ENCODE results near the gene CEP63. TPM values are rescaled to one million over a fixed set of nuclear protein-coding genes. Genes with fewer than 3 reads are reported as not detected.
"Not testable (repeated sequence)": the region's sequence is repeated elsewhere in the genome, so short reads cannot be mapped to it uniquely, and the experiment has no call there.

CEP63 gene
- total RNA-seq, 2 experiments from 2014 or later, result 25.3 to 27.0 TPM

- no peak for DNase-seq
- H3K36me3 Mint-ChIP-seq (ENCODE audit: low read depth), result peaks cover 14% of the 10 kb centered on the region
These were observed 81.7 kb downstream of the CEP63 start for GRCh38 chr3:134567605-134568004.

GRCh38 chr3:134568790-134569189 lies 82.9 kb downstream of the CEP63 start:
- TF ChIP-seq, protein P1, sequence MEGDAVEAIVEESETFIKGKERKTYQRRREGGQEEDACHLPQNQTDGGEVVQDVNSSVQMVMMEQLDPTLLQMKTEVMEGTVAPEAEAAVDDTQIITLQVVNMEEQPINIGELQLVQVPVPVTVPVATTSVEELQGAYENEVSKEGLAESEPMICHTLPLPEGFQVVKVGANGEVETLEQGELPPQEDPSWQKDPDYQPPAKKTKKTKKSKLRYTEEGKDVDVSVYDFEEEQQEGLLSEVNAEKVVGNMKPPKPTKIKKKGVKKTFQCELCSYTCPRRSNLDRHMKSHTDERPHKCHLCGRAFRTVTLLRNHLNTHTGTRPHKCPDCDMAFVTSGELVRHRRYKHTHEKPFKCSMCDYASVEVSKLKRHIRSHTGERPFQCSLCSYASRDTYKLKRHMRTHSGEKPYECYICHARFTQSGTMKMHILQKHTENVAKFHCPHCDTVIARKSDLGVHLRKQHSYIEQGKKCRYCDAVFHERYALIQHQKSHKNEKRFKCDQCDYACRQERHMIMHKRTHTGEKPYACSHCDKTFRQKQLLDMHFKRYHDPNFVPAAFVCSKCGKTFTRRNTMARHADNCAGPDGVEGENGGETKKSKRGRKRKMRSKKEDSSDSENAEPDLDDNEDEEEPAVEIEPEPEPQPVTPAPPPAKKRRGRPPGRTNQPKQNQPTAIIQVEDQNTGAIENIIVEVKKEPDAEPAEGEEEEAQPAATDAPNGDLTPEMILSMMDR (IDR thresholded peaks at IDR 0.05), result no peak

More at GRCh38 chr3:134567605-134568004, 81.7 kb downstream of the CEP63 start:
- no peak for ATAC-seq
- ChIA-PET CTCF (no interaction called here), POLR2A (no interaction called here)
- intact Hi-C loops (cut with micrococcal nuclease), result no loop called here
- no peak overlapping the region for H3K27ac Mint-ChIP-seq
- peaks cover 14% of the 10 kb centered on the region for H3K9me3 Mint-ChIP-seq
- H3K27me3 Mint-ChIP-seq, result no peaks in the 10 kb centered on the region
- H3K4me3 Mint-ChIP-seq, result no peak overlapping the region
- no peaks in the 10 kb centered on the region for H3K4me1 Mint-ChIP-seq (ENCODE audit: low read depth)
- TF ChIP-seq, protein P1 (IDR thresholded peaks at IDR 0.05), result no peak

DNA sequence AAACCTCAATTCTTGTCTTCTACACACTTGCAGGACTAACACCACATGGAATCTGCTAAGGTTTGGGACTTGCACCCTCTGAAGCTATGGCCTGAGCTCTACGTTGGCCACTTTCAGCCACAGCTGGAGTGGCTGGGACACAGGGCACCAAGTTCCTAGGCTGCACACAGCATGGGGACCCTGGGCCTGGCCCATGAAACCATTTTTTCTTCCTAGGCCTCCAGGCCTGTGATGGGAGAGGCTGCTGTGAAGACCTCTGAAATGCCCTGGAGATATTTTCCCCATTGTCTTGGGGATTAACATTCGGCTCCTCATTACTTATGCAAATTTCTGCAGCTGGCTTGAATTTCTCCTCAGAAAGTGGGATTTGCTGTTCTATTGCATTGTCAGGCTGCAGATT lies 84.0 kb downstream of the CEP63 start:
- POLR2A ChIA-PET; H3K27ac Mint-ChIP-seq; intact Hi-C loops (cut with micrococcal nuclease); H3K36me3 Mint-ChIP-seq (ENCODE audit: low read depth); H3K27me3 Mint-ChIP-seq; H3K4me1 Mint-ChIP-seq (ENCODE audit: low read depth); DNase-seq; ATAC-seq; CTCF ChIA-PET; H3K4me3 Mint-ChIP-seq: not testable (repeated sequence)
- H3K9me3 Mint-ChIP-seq, result peaks cover 14% of the 10 kb centered on the region

More at GRCh38 chr3:134568790-134569189, 82.9 kb downstream of the CEP63 start:
- POLR2A ChIA-PET, result no interaction called here
- H3K9me3 Mint-ChIP-seq, result peaks cover 14% of the 10 kb centered on the region
- no peak overlapping the region for H3K27ac Mint-ChIP-seq
- H3K36me3 Mint-ChIP-seq (ENCODE audit: low read depth), result peaks cover 5% of the 10 kb centered on the region
- ATAC-seq, result no peak
- intact Hi-C loops (cut with micrococcal nuclease), result no loop called here
- H3K27me3 Mint-ChIP-seq, result no peaks in the 10 kb centered on the region
- CTCF ChIA-PET, result no interaction called here
- no peak overlapping the region for H3K4me3 Mint-ChIP-seq
- no peak for DNase-seq
- H3K4me1 Mint-ChIP-seq (ENCODE audit: low read depth), result no peaks in the 10 kb centered on the region

- DNase-seq (no peak), ATAC-seq (no peak)
- intact Hi-C loops (cut with micrococcal nuclease), result no loop called here
- H3K36me3 Mint-ChIP-seq (ENCODE audit: low read depth), result no peaks in the 10 kb centered on the region
- TF ChIP-seq, protein P1 (IDR thresholded peaks at IDR 0.05), result no peak
- no peaks in the 10 kb centered on the region for H3K27me3 Mint-ChIP-seq
- CTCF ChIA-PET, result no interaction called here
- POLR2A ChIA-PET, result no interaction called here
- no peak overlapping the region for H3K4me3 Mint-ChIP-seq
- no peaks in the 10 kb centered on the region for H3K4me1 Mint-ChIP-seq (ENCODE audit: low read depth)
- no peaks in the 10 kb centered on the region for H3K9me3 Mint-ChIP-seq
- H3K27ac Mint-ChIP-seq, result no peak overlapping the region
These were observed 90.6 kb downstream of the CEP63 start for GRCh38 chr3:134576426-134576825.

DNA sequence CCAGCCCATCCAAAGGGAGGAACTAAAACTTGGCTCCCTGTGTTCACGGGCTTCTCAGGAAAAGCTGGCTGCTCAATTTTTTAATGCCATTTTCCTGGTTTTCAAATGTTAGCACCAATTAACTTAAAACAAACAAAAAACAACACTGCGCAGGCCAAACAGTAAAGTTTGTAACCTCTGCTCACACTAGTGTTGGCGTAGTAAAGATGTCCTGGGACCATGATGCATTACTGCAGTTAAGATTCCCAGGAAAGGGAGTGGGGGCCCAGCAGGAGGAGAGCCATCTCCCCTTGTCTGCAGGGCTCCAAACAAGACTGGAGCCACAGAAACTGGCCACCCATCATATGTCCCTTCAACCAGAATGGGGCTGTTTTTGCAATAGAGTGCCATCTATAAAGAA lies 91.0 kb downstream of the CEP63 start:
- H3K27ac Mint-ChIP-seq, result no peak overlapping the region
- no peaks in the 10 kb centered on the region for H3K36me3 Mint-ChIP-seq (ENCODE audit: low read depth)
- H3K4me3 Mint-ChIP-seq, result no peak overlapping the region
- ChIA-PET CTCF (no interaction called here), POLR2A (no interaction called here)
- H3K27me3 Mint-ChIP-seq, result no peaks in the 10 kb centered on the region
- no peaks in the 10 kb centered on the region for H3K9me3 Mint-ChIP-seq
- intact Hi-C loops (cut with micrococcal nuclease), result no loop called here
- no peaks in the 10 kb centered on the region for H3K4me1 Mint-ChIP-seq (ENCODE audit: low read depth)
- TF ChIP-seq, protein P1 (IDR thresholded peaks at IDR 0.05), result no peak
- ATAC-seq (no peak), DNase-seq (no peak)

DNA sequence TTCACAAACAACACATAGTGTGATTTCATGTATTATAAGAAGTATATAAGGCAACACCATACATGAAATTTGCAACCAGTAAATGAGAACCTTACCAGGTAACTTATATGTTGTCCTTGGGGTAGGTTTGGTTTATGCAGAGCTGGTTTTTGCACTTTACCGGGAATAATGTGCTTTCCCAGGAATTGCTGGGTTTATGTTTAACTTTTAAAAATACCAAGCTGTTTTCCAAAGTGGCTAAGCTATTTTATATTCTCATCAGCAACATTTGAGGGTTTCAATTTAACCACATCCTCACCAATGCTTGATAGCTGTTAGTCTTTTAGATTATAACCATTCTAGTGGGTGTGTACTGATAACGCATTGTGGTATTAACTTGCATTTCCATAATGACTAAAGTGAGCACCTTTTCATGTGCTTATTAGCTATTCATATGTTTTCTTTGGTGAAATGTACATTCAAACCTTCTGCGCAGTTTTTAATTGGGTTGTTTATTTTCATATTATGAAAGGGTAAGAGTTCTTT lies 93.3 kb downstream of the CEP63 start:
- POLR2A ChIA-PET, result no interaction called here
- Mint-ChIP-seq H3K36me3 (ENCODE audit: low read depth) (no peaks in the 10 kb centered on the region), H3K27me3 (no peaks in the 10 kb centered on the region), H3K27ac (no peak overlapping the region), H3K4me3 (no peak overlapping the region), H3K4me1 (ENCODE audit: low read depth) (no peaks in the 10 kb centered on the region), H3K9me3 (peaks cover 2% of the 10 kb centered on the region)
- no peak for DNase-seq
- CTCF ChIA-PET, result interaction anchor here (1.0 kb wide), 1 partner anchor 22 kb away, joined by 3 read pairs; no protein-coding TSS in a partner anchor
- TF ChIP-seq, protein P1 (IDR thresholded peaks at IDR 0.05), result no peak
- ATAC-seq, result no peak
- intact Hi-C loops (cut with micrococcal nuclease), result no loop called here

Data from activated CD8-positive, alpha-beta T cell treated with anti-CD3 and anti-CD28 coated beads for 36 hours (primary cell).